B cell (primary cell): ENCODE data around the gene AGAP6. TPM values are rescaled to one million over a fixed set of nuclear protein-coding genes. Genes with fewer than 3 reads are reported as not detected.
A peak's percentile ranks its signal among the peaks of the same experiment; 100 is the strongest.
"Not testable (repeated sequence)": the region's sequence is repeated elsewhere in the genome, so short reads cannot be mapped to it uniquely, and the experiment has no call there.

ENCODE experiments used
- ATAC-seq: fragments of 200-7000 bp; cut with Tn5 transposase; one replicate; pipeline ENCODE4 v1.10.0; 2021; ENCODE audit warnings: low read depth, mild to moderate bottlenecking, moderate number of reproducible peaks, moderate library complexity
- CTCF ChIA-PET: fragments of 350-600 bp; sonication (Branson Sonifier 250); formaldehyde crosslinking; loops from one replicate; lab custom pipeline; 2021; ENCODE audit warnings: antibody characterized with exemption, inconsistent platforms; lab: Charles Lee
- POLR2A ChIA-PET: fragments of 350-600 bp; sonication (Branson Sonifier 250); formaldehyde crosslinking; loops from one replicate; lab custom pipeline; 2021; ENCODE audit warnings: antibody characterized with exemption; lab: Charles Lee
- DNase-seq: peaks from one replicate; pipeline ENCODE4 v3.0.0; 2013
- H2AFZ ChIP-seq: 2 replicates; pipeline ENCODE4 v1.6.1; 2012; ENCODE audit warnings: mild to moderate bottlenecking, low read depth, low read length; ENCODE audit not compliant: insufficient read depth, poor library complexity, severe bottlenecking
- H3K27ac ChIP-seq, 2 donors: 1 replicate in 1 of 2; 2 replicates in 1 of 2; pipeline ENCODE4 v1.5.1; 2012 to 2013; ENCODE audit warnings: low read length in 2 of 2, mild to moderate bottlenecking in 2 of 2, moderate library complexity in 1 of 2
- H3K27me3 ChIP-seq, 4 experiments: fragments of 200-600 bp in 1 of 4; sonication (generic) in 1 of 4; replicated peaks in 1 of 4; 1 replicate in 2 of 4; 2 replicates in 2 of 4; pipeline versions ENCODE4 v1.6.1 to v1.7.0; 2013 to 2016; ENCODE audit warnings: low read length in 3 of 4, mild to moderate bottlenecking in 2 of 4, mixed read lengths in 1 of 4, moderate library complexity in 1 of 4; ENCODE audit not compliant: insufficient read depth in 4 of 4, control insufficient read depth in 3 of 4; ENCODE audit errors: control extremely low read depth in 1 of 4
- H3K36me3 ChIP-seq, 2 experiments: replicated peaks in 1 of 2; 1 replicate in 1 of 2; 2 replicates in 1 of 2; pipeline versions ENCODE4 v1.6.1 to v1.7.1; 2013; ENCODE audit warnings: low read length in 1 of 2; ENCODE audit not compliant: insufficient read depth in 2 of 2, control insufficient read depth in 1 of 2; ENCODE audit errors: control extremely low read depth in 1 of 2, extremely low read depth in 1 of 2
- H3K4me1 ChIP-seq, 2 donors: fragments of 200-600 bp in 1 of 2; sonication (generic) in 1 of 2; 1 replicate in 1 of 2; 2 replicates in 1 of 2; pipeline versions ENCODE4 v1.5.1 to v1.6.1; 2013 to 2017; ENCODE audit warnings: low read length in 2 of 2; ENCODE audit not compliant: control insufficient read depth in 2 of 2, insufficient read depth in 2 of 2
- H3K4me2 ChIP-seq: replicated peaks from 2 replicates; pipeline ENCODE3; 2012; ENCODE audit warnings: mild to moderate bottlenecking, low read depth, low read length; ENCODE audit not compliant: poor library complexity, severe bottlenecking
- H3K4me3 ChIP-seq, 5 experiments: fragments of 200-600 bp in 1 of 5; sonication (generic) in 1 of 5; 1 replicate in 3 of 5; 2 replicates in 2 of 5; pipeline versions ENCODE4 v1.5.1 to v1.7.0; 2011 to 2016; ENCODE audit warnings: low read length in 4 of 5, mild to moderate bottlenecking in 4 of 5, low read depth in 2 of 5, control low read depth in 1 of 5, moderate library complexity in 1 of 5; ENCODE audit not compliant: insufficient read depth in 1 of 5; ENCODE audit errors: control extremely low read depth in 1 of 5, extremely low read depth in 1 of 5
- H3K79me2 ChIP-seq: fragments of 200-600 bp; sonication (generic); one replicate; pipeline ENCODE4 v1.6.0; 2016; ENCODE audit warnings: low read length; ENCODE audit not compliant: control insufficient read depth, insufficient read depth
- H3K9ac ChIP-seq: fragments of 200-600 bp; sonication (generic); 2 replicates; pipeline ENCODE4 v1.6.1; 2017; ENCODE audit warnings: mild to moderate bottlenecking, low read length, moderate library complexity
- H3K9me3 ChIP-seq, 3 donors: one replicate each; pipeline versions ENCODE4 v1.6.1 to v1.7.1; 2013; ENCODE audit warnings: low read length in 2 of 3; ENCODE audit not compliant: control insufficient read depth in 2 of 3, insufficient read depth in 1 of 3; ENCODE audit errors: control extremely low read depth in 1 of 3
- H4K20me1 ChIP-seq: 2 replicates; pipeline ENCODE4 v1.6.0; 2012; ENCODE audit warnings: mild to moderate bottlenecking, low read length; ENCODE audit not compliant: insufficient read depth, control insufficient read depth, poor library complexity, severe bottlenecking
- H3K27ac Mint-ChIP-seq: one replicate; pipeline ENCODE4 v1.8.0; 2021; ENCODE audit warnings: mixed read lengths
- H3K27me3 Mint-ChIP-seq: one replicate; pipeline ENCODE4 v1.8.0; 2021; ENCODE audit warnings: mixed read lengths
- H3K4me1 Mint-ChIP-seq: one replicate; pipeline ENCODE4 v1.8.0; 2021; ENCODE audit warnings: mixed read lengths
- H3K4me3 Mint-ChIP-seq: one replicate; pipeline ENCODE4 v1.8.0; 2021; ENCODE audit warnings: mixed read lengths
- H3K9me3 Mint-ChIP-seq: one replicate; pipeline ENCODE4 v1.8.0; 2022; ENCODE audit warnings: mixed read lengths; ENCODE audit not compliant: insufficient read depth
- WGBS: methylation state at CpG from one replicate; pipeline ENCODE4 v1.1.5; 2013; ENCODE audit warnings: missing lambda C conversion rate; ENCODE audit not compliant: insufficient coverage; 5-methylcytosine and 5-hydroxymethylcytosine counted together
- intact Hi-C: fragments of 100-400 bp; cut with micrococcal nuclease; formaldehyde crosslinking; loops from one replicate; pipeline ENCODE4 v1.10.0; 2022
- polyA minus RNA-seq: library from RNA; depleted of rRNA, polyadenylated mRNA; stranded (reverse); fragments of >200 nt; gene quantifications from 2 replicates; pipeline ENCODE4 v1.2.3, GENCODE V29; 2012
- polyA plus RNA-seq: library from polyadenylated mRNA; depleted of rRNA; stranded (reverse); fragments of >200 nt; gene quantifications from 2 replicates; pipeline ENCODE4 v1.2.3, GENCODE V29; 2012
- total RNA-seq, 2 donors: library from RNA; stranded (reverse); fragments of 120-200 nt in 1 of 2; gene quantifications; 1 replicate in 1 of 2; 2 replicates in 1 of 2; pipeline versions ENCODE4 v1.2.3 to v1.2.4, GENCODE V29; 2013 to 2022

Gene AGAP6
- total RNA-seq: 23.4 and 26.3 TPM in 2 replicates
- 11.6 TPM for total RNA-seq (2013)
- 41.0 and 46.0 TPM in 2 replicates for polyA plus RNA-seq
- polyA minus RNA-seq: 7.5 and 12.4 TPM in 2 replicates

DNA sequence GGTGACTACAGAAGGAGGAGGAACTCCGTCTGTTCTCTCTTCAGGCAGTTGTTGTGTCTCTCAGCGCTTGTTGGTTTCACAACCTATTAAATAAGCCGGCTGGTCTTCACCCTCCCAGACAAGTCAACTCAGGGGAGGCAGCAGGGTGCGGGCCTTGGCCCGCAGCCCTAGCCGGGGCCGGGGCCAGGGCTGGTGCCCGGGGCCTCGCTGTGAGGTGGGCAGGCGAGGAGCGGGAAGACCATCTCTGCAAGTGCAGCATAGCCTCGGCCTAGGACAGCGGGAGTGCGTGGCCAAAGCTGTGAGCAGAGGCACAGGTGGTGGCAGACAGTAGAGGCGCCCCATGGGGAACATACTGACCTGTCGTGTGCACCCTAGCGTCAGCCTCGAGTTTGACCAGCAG lies at the start of gene AGAP6:
Gene AGAP6, plus strand, starts transcription at position 31 of the 400 bp plus-strand sequence. Its CDS starts 310 bp downstream, at position 341.
- intact Hi-C loops, H3K9ac ChIP-seq, H3K36me3 ChIP-seq, H3K79me2 ChIP-seq, H3K4me1 Mint-ChIP-seq, H3K27me3 ChIP-seq, H4K20me1 ChIP-seq, ATAC-seq, H3K4me3 Mint-ChIP-seq, H2AFZ ChIP-seq, CTCF ChIA-PET, H3K27ac ChIP-seq, DNase-seq, H3K4me3 ChIP-seq, H3K9me3 Mint-ChIP-seq, H3K4me1 ChIP-seq, POLR2A ChIA-PET, H3K9me3 ChIP-seq, H3K27me3 Mint-ChIP-seq, H3K4me2 ChIP-seq, H3K27ac Mint-ChIP-seq: not testable (repeated sequence)
- no CpG with 5 or more reads among the region's 18 CpGs for WGBS

DNA sequence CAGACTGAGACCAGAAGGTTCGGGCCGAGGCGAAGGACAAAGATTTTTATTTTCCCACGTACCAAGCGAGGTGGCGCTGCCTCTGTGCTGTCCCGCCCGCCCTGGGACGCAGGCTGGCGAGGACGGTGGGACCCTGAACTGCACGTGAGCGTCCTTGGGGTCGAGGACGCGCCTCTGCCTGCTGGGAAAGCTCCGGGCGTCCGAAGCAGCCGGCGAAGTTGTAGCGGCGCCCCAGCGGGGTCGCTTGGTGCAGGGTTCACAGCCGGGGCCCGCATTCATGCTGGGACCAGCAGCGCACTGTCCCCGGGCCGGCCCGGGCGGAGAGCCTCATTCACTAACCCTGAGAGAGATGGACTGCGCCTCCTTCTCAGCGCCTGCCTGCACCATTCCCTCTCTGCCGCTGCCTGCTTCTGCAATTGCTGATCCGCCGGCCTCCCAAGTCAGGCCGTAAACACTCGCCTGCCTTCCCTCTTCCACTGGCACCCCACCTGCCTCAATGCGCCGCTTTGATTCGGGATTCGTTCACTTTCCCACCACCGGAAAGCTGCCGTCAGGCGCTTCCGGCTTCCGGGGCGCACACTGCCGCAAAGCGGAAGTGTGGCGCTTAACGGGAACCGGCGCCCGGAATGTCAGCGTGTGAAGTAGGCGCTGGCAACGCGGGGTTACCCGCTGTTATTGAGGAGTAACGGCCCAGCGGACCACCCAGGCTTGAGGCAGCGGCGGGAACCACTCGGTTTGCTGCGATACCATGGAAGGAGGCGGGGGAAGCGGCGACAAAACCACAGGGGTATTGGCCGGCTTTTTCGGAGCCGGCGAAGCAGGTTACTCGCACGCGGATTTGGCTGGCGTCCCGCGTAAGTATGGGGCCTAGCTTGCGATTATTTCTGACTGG lies 46.5 kb upstream of the AGAP6 start, which contains the start of the genes PARG and TIMM23B:
Gene PARG, minus strand, starts transcription at position 581 of the 892 bp plus-strand sequence. Its CDS starts 302 bp downstream, at position 279.
Gene TIMM23B, plus strand, starts transcription at position 607 of the 892 bp plus-strand sequence. Its CDS starts 142 bp downstream, at position 749.
- Mint-ChIP-seq H3K4me3 (peak within 1 kb of the TSS; percentile 100), H3K4me1 (peaks cover 29% of the 10 kb centered on the region), H3K27ac (peak within 1 kb of the TSS; percentile 95)
- H3K27me3 Mint-ChIP-seq, H3K9me3 ChIP-seq, H4K20me1 ChIP-seq, H3K9me3 Mint-ChIP-seq, intact Hi-C loops, H3K27me3 ChIP-seq, CTCF ChIA-PET, H3K36me3 ChIP-seq, POLR2A ChIA-PET: not testable (repeated sequence)
- WGBS: under 1% methylated on average over 81 of the region's 81 CpGs
- Histone ChIP-seq H3K4me2 (peak within 1 kb of the TSS; percentile 71), H3K4me1 (peaks cover 8 to 17% of the 10 kb centered on the region in 2 donors), H3K79me2 (peaks cover 36% of the 10 kb centered on the region), H3K9ac (peak within 1 kb of the TSS; percentile 75), H3K27ac (peak within 1 kb of the TSS; percentile 44 to 77), H2AFZ (peak within 1 kb of the TSS; percentile 90), H3K4me3 (peak within 1 kb of the TSS; percentile 69 to 85 (median 76))
- ATAC-seq: peak; percentile 81
- peak; percentile 84 for DNase-seq

DNA sequence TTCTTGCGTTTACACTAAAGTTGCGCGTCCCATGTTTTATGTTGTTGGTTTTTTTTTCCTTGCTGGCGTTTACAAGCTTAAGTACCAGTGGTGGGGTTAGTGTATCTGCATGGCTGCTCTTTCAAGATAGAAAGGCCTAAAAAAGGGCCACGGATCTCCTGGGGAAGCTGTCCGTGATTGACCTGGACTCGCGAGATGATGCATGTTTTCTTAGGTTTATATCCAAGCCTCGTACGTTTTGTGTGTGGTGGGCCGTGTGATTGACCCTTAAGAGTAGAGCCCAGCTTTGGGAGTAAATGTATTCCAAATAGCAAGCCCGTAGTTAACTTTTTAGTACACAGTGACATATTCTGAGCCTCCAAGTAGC lies 45.9 kb upstream of the AGAP6 start:
- H3K4me1 ChIP-seq: peaks cover 8 to 17% of the 10 kb centered on the region in 2 donors
- H3K79me2 ChIP-seq: peaks cover 37% of the 10 kb centered on the region
- H3K36me3 ChIP-seq, CTCF ChIA-PET, H3K9me3 Mint-ChIP-seq, ATAC-seq, POLR2A ChIA-PET, intact Hi-C loops, H4K20me1 ChIP-seq, H3K9me3 ChIP-seq, H3K27me3 ChIP-seq, H3K27me3 Mint-ChIP-seq: not testable (repeated sequence)
- H3K4me1 Mint-ChIP-seq: peaks cover 29% of the 10 kb centered on the region
- peak; percentile 11 for DNase-seq
- H3K9ac ChIP-seq: peak overlapping the region; percentile 75
- H2AFZ ChIP-seq: peak overlapping the region; percentile 90
- peak overlapping the region; percentile 71 for H3K4me2 ChIP-seq
- peak overlapping the region; percentile 69 to 85 (median 76) for H3K4me3 ChIP-seq
- H3K27ac ChIP-seq: peak overlapping the region; percentile 44 to 77
- peak overlapping the region; percentile 95 for H3K27ac Mint-ChIP-seq
- 0% methylated on average over 5 of the region's 12 CpGs for WGBS
- H3K4me3 Mint-ChIP-seq: peak overlapping the region; percentile 100
